ENCODE results near the gene SUGP2. TPM values are rescaled to one million over a fixed set of nuclear protein-coding genes. Genes with fewer than 3 reads are reported as not detected.

The SUGP2 gene
- total and polyA plus RNA-seq, 2 of the 13 experiments (the other 11 are each of a cell fraction or from before 2014, with no cell fraction given) = 40.6 to 57.7 TPM

DNA sequence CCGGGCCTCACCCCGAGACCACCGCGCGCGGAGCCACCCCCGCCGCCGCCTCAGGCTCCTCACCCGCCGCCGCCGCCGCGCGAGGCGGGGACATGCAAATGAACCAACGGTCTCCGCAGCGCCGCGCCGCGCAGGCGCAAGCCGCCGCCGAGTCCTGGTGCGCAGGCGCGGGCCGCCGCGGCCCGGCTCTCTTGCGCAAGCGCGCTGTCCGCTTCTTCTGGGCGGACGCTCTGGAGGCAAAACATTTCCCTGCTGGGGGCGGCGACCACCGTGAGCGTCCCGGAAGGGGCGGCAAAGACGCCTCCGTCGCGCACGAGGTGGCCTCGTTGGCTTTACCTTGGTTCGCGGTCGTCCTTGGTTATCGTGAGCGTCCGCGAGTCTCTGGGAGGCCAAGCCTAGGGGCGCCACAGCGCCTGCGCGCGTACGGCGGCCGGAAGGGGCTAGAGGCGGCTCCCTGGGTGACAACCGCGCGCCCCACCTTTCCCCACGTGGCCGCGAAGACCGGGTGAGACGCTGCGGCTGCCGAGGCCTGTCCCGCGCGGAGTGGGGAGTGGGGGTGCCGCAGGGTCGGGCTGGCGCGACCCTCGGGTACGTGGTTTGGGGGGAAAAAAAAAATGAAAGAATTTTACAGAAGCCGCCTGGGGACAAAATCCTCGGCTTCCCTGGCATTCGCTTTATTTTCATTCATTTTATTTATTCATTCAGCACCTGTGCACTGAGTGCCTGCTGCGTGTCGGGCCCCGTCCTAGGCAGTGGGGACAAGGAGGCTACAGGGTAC, at the start of gene SUGP2, which contains the start of gene ARMC6 (continued):
- TF ChIP-seq, protein P1, sequence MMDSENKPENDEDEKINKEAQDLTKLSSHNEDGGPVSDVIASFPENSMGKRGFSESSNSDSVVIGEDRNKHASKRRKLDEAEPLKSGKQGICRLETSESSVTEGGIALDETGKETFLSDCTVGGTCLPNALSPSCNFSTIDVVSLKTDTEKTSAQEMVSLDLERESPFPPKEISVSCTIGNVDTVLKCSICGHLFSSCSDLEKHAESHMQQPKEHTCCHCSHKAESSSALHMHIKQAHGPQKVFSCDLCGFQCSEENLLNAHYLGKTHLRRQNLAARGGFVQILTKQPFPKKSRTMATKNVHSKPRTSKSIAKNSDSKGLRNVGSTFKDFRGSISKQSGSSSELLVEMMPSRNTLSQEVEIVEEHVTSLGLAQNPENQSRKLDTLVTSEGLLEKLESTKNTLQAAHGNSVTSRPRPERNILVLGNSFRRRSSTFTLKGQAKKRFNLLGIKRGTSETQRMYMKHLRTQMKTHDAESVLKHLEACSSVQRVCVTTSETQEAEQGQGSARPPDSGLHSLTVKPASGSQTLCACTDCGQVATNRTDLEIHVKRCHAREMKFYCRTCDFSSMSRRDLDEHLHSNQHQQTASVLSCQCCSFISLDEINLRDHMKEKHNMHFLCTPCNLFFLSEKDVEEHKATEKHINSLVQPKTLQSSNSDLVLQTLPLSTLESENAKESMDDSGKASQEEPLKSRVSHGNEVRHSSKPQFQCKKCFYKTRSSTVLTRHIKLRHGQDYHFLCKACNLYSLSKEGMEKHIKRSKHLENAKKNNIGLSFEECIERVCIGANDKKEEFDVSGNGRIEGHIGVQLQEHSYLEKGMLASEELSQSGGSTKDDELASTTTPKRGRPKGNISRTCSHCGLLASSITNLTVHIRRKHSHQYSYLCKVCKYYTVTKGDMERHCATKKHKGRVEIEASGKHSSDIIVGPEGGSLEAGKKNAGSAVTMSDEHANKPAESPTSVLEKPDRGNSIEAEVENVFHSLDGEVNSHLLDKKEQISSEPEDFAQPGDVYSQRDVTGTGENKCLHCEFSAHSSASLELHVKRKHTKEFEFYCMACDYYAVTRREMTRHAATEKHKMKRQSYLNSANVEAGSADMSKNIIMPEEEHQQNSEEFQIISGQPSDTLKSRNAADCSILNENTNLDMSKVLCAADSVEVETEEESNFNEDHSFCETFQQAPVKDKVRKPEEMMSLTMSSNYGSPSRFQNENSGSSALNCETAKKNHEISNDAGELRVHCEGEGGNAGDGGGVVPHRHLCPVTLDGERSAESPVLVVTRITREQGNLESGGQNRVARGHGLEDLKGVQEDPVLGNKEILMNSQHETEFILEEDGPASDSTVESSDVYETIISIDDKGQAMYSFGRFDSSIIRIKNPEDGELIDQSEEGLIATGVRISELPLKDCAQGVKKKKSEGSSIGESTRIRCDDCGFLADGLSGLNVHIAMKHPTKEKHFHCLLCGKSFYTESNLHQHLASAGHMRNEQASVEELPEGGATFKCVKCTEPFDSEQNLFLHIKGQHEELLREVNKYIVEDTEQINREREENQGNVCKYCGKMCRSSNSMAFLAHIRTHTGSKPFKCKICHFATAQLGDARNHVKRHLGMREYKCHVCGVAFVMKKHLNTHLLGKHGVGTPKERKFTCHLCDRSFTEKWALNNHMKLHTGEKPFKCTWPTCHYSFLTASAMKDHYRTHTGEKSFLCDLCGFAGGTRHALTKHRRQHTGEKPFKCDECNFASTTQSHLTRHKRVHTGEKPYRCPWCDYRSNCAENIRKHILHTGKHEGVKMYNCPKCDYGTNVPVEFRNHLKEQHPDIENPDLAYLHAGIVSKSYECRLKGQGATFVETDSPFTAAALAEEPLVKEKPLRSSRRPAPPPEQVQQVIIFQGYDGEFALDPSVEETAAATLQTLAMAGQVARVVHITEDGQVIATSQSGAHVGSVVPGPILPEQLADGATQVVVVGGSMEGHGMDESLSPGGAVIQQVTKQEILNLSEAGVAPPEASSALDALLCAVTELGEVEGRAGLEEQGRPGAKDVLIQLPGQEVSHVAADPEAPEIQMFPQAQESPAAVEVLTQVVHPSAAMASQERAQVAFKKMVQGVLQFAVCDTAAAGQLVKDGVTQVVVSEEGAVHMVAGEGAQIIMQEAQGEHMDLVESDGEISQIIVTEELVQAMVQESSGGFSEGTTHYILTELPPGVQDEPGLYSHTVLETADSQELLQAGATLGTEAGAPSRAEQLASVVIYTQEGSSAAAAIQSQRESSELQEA (CRISPR knock-in tag; IDR thresholded peaks at IDR 0.05; ENCODE audit: not compliant biosample characterization) = peak; percentile 66
- TF ChIP-seq, protein P2, sequence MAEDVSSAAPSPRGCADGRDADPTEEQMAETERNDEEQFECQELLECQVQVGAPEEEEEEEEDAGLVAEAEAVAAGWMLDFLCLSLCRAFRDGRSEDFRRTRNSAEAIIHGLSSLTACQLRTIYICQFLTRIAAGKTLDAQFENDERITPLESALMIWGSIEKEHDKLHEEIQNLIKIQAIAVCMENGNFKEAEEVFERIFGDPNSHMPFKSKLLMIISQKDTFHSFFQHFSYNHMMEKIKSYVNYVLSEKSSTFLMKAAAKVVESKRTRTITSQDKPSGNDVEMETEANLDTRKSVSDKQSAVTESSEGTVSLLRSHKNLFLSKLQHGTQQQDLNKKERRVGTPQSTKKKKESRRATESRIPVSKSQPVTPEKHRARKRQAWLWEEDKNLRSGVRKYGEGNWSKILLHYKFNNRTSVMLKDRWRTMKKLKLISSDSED (CRISPR knock-in tag; IDR thresholded peaks at IDR 0.05) = no peak
- TF ChIP-seq MBD4 (IDR thresholded peaks at IDR 0.05; ENCODE audit: borderline replicate concordance, low read length) (no peak), NFATC3 (CRISPR knock-in tag; IDR thresholded peaks at IDR 0.05) (peak; percentile 99), GPN1 (CRISPR knock-in tag; IDR thresholded peaks at IDR 0.05; ENCODE audit: borderline replicate concordance) (no peak; the same call in 1 of the 2 replicates), TMF1 (CRISPR knock-in tag; IDR thresholded peaks at IDR 0.05; ENCODE audit: low read depth) (no peak), YEATS2 (CRISPR knock-in tag; IDR thresholded peaks at IDR 0.05; ENCODE audit: borderline replicate concordance) (peak; percentile 91; the same call in 1 of the 2 replicates), RARG (CRISPR knock-in tag; IDR thresholded peaks at IDR 0.05; ENCODE audit: low read depth) (no peak), TCF7L2 (IDR thresholded peaks at IDR 0.05; ENCODE audit: low read depth, low read length) (no peak), MLLT10 (CRISPR knock-in tag; IDR thresholded peaks at IDR 0.05) (no peak)
- TF ChIP-seq, protein P3, sequence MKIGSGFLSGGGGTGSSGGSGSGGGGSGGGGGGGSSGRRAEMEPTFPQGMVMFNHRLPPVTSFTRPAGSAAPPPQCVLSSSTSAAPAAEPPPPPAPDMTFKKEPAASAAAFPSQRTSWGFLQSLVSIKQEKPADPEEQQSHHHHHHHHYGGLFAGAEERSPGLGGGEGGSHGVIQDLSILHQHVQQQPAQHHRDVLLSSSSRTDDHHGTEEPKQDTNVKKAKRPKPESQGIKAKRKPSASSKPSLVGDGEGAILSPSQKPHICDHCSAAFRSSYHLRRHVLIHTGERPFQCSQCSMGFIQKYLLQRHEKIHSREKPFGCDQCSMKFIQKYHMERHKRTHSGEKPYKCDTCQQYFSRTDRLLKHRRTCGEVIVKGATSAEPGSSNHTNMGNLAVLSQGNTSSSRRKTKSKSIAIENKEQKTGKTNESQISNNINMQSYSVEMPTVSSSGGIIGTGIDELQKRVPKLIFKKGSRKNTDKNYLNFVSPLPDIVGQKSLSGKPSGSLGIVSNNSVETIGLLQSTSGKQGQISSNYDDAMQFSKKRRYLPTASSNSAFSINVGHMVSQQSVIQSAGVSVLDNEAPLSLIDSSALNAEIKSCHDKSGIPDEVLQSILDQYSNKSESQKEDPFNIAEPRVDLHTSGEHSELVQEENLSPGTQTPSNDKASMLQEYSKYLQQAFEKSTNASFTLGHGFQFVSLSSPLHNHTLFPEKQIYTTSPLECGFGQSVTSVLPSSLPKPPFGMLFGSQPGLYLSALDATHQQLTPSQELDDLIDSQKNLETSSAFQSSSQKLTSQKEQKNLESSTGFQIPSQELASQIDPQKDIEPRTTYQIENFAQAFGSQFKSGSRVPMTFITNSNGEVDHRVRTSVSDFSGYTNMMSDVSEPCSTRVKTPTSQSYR (CRISPR knock-in tag; IDR thresholded peaks at IDR 0.05; ENCODE audit: borderline replicate concordance) = peak; percentile 42; the same call in 1 of the 2 replicates
- TF ChIP-seq, protein P4, sequence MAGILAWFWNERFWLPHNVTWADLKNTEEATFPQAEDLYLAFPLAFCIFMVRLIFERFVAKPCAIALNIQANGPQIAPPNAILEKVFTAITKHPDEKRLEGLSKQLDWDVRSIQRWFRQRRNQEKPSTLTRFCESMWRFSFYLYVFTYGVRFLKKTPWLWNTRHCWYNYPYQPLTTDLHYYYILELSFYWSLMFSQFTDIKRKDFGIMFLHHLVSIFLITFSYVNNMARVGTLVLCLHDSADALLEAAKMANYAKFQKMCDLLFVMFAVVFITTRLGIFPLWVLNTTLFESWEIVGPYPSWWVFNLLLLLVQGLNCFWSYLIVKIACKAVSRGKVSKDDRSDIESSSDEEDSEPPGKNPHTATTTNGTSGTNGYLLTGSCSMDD (CRISPR knock-in tag; IDR thresholded peaks at IDR 0.05) = no peak
- TF ChIP-seq, protein P5, sequence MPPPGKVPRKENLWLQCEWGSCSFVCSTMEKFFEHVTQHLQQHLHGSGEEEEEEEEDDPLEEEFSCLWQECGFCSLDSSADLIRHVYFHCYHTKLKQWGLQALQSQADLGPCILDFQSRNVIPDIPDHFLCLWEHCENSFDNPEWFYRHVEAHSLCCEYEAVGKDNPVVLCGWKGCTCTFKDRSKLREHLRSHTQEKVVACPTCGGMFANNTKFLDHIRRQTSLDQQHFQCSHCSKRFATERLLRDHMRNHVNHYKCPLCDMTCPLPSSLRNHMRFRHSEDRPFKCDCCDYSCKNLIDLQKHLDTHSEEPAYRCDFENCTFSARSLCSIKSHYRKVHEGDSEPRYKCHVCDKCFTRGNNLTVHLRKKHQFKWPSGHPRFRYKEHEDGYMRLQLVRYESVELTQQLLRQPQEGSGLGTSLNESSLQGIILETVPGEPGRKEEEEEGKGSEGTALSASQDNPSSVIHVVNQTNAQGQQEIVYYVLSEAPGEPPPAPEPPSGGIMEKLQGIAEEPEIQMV (CRISPR knock-in tag; IDR thresholded peaks at IDR 0.05; ENCODE audit: low read depth) = peak; percentile 98
